Suppressor macrophage (primary cell): ENCODE measurements around the gene DDX41.
A peak's percentile ranks its signal among the peaks of the same experiment; 100 is the strongest.

Experiments used
- DNase-seq, 4 experiments: peaks; one replicate each; pipeline ENCODE4 v3.0.0-alpha.2; 2020 to 2022

Gene DDX41

GRCh38 chr5:177467436-177467835 is 49.3 kb downstream of the DDX41 start:
- no peak for DNase-seq

GRCh38 chr5:177466861-177467260 is 49.9 kb downstream of the DDX41 start:
- no peak for DNase-seq

DNA sequence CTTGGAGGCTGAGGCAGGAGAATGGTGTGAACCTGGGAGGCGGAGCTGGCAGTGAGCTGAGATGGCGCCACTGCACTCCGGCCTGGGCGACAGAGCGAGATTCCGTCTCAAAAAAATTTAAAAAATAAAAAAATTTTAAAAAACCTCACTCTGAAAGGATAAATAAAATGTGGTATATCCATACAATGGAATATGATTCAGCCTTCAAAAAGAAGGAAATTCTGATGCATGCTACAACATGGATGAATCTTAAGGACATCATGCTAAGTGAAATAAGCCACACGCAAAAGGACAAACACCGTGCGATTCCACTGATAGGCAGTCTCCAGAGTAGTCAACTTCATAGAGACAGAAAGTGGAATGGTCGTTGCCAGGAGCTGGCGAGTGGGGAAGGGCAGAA is 51.7 kb downstream of the DDX41 start:
- no peak for DNase-seq

DNA sequence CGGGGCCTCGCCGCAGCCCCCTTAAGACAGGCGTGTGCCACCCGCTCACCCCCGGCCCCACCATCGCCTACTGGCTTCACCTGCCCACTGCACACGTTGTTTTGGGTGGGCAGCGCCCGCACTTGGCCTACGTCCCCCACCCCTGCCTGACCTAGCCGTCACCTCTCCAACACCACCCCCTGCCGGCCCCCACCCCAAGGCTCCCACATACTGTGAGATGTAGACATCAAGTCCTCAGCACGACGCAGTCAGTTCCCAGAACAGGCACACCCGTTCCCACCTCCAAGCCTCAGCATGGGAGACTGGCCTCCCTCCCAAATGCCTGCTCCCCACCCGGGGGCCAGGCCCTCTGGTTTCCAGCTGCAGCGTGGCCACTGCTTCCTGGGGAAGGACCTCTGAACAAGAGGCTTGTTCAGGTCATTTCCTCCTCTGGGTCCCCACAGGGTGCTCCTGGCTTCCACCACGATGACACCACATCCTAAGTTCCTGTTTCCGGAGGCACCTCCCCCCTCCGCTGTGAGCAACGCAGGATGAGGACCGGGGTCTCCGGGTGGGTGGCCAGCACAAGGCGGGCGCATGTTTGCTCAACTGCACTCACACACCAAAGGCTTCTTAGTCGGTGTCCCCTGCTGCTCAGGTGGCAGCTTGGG is 54.6 kb downstream of the DDX41 start:
- peak; percentile 70 to 85 (median 82) for DNase-seq
